OCI-M1 (cell line): ENCODE data around the gene CLCN5.

Experiments
- DNase-seq: peaks from one replicate; lab custom pipeline; 2025; lab: John Stamatoyannopoulos, UW

Gene CLCN5

DNA sequence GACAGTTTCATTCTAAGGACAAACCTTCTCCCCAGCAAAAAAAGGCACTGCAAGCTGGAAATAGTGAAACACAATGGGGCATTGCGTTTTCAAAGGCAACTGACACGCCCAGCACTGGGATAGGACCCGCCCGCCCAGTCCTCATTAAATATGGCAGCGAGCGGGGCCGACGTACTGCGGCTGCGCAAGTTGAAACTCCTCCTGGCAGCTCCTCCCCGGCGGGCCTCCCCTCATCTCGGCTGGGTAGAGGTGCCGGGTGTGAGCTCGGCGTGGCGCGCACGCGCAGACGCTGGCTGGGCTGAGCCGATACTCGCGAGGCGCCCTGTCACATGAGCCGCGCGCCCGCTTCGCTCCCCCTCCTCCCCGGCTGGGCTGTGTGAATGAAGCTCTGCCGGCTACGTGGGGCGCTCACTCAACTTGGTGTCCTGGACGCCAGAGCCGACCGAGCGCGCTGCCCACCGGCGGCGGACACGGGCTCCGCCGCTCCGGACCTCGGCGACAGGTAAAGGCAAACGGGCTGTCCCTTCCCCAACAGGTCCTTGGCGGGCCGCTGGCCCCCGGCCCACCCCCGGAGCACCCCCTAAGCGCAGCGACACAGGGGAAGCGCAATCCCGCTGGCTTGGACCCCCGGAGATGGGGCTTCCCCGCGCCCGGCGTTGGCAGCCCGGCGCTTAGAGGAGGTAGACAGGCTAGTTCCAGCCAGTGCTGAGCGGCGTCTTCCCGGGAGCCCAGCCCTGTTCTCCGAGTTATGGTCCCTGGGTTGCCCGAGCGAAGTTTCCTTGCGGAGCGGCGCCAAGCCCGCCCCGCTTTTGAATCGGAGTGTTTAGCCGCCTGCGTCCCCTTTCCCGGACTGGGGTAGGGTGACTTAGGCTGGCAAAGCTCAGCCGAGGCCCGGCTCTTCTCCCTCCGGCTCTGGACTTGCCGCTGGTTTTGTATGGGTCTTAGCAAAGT, at the start of gene CLCN5:
Gene CLCN5, plus strand, starts transcription at position 306 of the 951 bp plus-strand sequence. CDS start 2,703 bp downstream, outside the sequence.
- peak; percentile 97 for DNase-seq

DNA sequence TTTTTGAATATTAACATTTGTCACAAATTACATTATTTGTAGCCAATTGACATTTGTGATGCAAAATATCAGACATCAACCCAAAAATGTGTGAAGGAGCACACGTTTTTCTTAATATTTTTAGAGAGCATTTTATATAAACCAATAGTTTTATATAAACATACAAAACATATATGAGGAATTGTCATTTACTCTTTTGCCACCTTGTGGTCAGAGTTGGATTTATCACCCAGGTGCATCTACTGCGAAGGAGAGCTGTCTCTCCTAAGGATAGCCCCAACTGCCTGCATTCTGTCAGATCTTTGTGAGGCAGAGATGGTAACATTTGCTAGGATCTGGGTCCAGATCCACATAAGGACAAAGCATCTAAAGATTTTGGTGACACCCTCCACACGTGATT, 45.6 kb upstream of the CLCN5 start:
- peak; percentile 62 for DNase-seq

DNA sequence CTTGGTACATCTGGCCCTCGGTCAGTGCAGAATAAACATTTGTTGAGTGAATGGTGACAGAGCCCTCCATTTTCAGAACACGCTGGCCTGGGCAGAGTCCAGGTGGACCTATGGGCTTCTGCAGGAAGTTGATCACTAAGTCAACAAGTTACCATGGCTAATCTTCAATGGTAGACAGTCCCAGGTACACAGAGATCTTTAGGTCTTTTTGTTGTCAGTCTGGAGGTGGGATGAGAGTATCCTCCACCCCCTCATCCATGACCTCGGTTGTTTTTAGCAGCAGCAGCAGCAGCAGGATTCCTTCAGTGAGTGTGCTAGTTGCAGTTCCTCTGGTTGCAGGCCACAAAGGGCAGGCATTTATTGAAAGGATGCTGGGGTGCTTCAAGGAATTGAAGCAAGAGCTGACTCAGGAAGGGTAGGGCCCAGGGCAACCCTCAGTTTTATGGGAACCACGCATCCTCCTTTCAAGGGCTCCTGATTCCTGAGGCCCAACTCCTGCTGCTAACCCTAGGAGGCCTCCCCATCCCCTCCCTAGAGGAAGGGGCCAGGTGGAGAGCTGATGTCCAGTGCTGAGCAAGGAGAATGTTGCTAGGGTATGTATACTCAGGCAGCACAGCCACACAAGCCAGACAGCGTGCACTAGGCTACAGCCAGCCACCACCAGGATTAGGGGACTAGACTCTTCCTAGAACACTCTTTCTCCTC, 44.8 kb upstream of the CLCN5 start:
- DNase-seq, result no peak

DNA sequence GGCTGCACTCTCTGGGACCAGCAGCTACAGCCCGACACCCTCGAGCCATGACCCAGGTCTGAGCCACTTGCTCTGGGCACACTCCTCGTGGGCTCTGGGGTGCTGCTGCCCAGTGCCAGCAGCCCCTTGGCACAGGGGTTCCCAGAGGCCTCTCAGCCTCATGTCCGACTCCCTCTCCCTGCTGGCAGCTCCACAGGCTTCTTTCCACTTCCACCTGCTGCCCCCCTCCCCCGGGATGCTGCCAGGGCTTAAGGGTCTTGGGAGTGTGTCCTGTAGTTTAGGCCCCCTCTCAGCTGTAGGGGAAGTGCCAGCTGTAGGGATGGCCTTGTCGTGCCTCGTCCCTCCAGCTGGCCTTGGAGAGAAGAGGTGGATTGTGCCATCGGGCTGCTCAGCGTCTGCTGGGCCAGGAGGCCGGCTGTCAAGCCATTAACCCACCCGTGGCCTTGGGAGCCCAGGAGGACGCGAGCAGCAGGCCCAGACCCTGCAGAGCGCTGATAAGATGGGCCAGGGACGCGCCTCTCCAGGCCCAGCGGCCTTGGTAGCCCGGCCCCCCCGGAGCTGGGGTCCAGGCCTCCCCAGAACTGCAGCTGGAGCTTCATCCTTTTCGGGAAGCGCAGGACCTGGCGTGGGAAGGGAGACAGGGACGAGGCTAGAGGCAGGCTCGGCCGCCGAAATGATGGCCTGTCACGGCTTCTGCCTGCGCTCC, 44.1 kb upstream of the CLCN5 start:
- DNase-seq, result no peak

DNA sequence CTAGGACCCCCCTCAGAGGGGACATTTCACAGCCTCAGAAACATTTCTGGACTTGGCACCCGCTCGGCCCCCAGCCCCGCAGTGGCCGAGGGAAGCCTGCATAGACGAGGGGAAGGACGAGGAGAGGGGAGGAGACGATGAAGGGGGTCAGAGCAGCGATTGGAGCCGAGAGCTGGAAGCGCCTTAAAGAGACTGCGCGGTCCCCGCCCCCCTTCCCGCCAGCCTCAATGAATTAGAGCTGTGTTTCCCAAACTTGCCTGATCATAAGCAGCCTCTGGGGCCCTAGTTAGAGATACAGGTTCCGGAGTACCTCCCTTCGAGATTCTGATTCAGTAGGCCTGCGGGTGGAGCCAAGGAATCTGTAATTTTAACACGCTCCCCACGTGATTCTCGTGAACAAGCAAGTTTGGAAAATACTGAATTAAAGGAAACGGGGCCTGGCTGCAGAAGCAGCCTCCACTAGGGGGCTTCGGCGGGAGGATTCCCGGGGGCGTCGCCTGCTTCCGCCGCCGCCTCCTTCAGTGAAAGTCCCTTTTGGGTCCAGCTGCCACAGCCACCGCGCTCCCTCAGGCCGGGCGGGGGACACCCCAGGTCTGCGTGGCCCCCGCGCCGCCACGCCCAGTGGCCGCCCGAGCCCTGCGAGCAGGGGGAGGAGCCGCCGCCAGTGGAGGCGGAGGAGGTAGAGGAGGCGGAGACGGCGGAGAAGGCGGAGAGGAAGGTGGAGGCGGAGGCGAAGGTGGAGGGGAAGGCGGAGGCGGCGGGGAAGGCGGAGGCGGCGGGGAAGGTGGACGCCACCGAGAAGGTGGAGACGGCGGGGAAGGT, 43.4 kb upstream of the CLCN5 start, which contains the start of gene USP27X:
Gene USP27X, plus strand, starts transcription at position 651 of the 822 bp plus-strand sequence. CDS start 824 bp downstream, outside the sequence.
- peak; percentile 90 for DNase-seq

DNA sequence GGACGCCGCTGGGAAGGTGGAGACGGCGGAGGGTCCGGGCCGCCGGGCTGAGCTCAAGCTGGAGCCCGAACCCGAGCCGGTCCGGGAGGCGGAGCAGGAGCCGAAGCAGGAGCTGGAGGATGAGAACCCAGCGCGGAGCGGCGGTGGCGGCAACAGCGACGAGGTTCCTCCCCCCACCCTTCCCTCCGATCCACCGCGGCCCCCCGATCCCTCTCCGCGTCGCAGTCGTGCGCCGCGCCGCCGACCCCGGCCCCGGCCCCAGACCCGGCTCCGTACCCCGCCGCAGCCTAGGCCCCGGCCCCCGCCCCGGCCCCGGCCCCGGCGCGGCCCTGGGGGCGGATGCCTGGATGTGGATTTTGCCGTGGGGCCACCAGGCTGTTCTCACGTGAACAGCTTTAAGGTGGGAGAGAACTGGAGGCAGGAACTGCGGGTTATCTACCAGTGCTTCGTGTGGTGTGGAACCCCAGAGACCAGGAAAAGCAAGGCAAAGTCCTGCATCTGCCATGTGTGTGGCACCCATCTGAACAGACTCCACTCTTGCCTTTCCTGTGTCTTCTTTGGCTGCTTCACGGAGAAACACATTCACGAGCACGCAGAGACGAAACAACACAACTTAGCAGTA, 42.6 kb upstream of the CLCN5 start:
- DNase-seq, result no peak

DNA sequence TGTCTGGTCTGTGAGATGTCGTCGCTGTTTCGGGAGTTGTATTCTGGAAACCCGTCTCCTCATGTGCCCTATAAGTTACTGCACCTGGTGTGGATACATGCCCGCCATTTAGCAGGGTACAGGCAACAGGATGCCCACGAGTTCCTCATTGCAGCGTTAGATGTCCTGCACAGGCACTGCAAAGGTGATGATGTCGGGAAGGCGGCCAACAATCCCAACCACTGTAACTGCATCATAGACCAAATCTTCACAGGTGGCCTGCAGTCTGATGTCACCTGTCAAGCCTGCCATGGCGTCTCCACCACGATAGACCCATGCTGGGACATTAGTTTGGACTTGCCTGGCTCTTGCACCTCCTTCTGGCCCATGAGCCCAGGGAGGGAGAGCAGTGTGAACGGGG, 41.7 kb upstream of the CLCN5 start:
- no peak for DNase-seq

DNA sequence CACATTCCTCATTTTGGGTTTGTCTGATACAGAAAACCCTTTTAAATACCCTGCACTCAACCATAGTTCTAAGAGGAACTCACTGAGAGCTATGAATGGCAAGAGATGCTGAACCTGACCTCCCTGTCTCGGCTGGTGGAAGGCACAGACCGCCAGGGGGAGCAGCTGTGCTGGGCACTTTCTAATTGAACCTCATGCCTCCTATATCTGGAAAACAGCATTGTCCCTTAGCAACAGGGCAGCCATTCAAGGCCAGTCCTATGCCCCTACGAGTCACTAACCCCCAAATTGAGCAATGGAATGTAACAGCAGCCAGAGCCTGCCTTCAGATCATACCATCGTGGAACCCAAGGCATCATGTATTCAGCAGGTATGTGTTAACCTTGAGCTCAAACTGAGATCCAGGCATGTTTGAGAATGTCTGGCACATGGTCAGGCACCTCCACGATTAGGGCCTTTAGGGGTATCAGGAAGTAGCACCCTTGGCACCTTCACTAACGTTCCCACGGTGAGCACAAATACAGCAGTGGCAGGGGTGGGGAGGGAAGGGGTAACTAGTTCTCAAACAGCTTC, 38.0 kb upstream of the CLCN5 start:
- peak; percentile 84 for DNase-seq

DNA sequence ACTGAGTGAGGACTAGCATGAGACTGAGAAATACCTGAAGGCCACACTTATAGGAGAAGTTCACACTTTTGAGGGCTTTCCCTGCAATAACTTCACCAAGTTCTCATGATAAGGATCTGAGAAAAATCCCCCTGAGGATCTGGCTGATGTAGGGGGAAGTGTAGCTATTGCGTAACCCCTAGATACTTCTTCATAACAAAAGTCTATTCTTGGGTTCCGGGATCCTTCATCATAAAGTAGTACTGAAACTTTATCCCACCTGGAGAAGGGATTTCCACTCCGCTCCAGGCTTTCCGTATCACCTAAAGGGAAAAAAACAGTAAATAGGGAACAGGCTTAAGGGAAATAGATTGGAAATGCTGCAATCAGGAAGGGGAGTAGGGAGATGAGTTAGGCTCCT, 29.9 kb upstream of the CLCN5 start:
- peak; percentile 5 for DNase-seq

DNA sequence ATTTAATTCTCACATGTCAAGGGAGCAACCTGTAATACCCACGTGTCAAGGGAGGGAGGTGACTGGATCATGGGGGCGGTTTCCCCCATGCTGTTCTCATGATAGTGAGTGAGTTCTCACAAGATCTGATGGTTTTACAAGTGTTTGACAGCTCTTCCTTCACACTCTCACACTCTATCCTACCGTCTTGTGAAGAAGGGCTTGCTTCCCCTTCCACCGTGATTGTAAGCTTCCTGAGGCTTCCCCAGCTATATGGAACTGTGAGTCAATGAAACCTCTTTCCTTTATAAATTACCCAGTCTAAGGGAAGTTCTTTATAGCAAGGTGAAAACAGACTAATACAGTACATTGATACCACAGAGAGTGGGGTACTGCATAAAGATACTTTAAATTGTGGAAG, 25.4 kb upstream of the CLCN5 start:
- DNase-seq, result no peak

DNA sequence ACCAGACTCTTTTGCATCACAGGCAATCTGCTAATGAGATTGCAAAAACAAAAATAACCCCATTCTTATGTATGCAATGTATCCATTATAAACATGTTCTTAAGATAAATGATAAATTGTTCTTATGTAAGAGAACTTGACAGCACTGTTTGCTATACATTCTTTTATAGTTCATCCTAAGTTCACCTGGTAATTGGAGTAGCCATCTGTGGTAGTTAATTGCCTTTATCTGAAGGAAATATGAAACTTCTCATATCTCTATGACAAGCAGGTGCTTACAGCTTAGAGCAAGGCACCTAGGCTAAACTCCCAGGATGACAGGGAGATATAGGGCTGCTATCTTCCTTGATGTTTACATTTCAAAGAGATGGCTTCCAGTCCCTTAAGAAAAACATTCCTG, 21.3 kb upstream of the CLCN5 start:
- DNase-seq, result no peak

DNA sequence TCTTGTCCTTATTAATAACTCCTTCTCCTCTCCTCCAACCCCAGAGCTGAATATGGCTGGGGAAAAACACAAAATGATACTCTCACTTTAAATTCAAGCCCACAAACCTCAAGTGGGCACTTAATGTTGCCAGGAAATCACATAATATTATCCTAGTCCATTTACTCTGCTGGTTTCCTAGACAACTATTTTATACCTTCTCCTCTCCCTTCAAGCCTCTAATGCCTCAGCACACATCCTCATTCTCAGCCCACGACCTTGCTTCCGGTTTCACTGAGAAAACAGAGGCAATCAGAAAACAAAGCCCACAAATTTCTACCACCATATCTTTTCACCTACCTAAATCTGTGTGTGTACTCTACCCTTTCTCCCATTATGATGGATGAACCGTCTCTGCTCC, 12.1 kb upstream of the CLCN5 start:
- no peak for DNase-seq

DNA sequence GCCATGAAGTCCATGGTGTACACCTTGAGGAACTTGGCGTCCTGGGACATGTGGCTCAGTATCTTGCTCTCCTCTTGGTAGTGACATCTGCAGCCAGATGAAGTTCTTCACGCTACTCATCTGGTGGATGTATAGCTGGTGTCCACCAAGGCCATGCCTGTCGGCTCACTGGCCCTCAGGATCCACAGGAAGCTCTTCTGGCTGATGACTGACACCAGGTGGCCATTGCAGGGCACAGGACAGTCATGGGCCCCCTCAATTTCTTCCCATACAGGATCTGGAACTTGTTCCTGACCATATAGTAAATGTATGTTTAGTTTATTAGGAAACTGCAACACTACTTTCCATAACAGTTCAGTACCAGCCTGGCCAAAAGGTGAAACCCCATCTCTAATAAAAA, 10.3 kb upstream of the CLCN5 start:
- DNase-seq, result no peak

DNA sequence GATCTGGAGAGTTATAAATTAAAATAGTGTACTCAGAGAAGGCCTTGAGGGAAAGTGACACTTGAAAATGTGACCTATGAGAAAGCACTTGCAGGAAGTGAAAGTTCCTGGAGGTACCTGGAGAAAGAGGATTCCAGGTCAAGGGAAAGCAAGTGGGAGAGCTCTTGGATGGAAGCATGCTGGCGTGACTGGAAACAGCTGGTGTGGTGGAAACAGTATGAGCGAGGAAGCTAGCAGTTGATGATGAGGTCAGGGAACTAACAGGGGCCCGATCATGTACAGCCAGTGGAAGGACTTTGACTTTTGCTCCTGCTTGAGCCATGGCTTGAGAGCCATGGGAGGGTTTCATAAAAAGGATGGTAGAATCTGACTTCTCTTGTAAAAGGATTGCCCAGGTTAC, 9.5 kb upstream of the CLCN5 start:
- DNase-seq, result no peak

DNA sequence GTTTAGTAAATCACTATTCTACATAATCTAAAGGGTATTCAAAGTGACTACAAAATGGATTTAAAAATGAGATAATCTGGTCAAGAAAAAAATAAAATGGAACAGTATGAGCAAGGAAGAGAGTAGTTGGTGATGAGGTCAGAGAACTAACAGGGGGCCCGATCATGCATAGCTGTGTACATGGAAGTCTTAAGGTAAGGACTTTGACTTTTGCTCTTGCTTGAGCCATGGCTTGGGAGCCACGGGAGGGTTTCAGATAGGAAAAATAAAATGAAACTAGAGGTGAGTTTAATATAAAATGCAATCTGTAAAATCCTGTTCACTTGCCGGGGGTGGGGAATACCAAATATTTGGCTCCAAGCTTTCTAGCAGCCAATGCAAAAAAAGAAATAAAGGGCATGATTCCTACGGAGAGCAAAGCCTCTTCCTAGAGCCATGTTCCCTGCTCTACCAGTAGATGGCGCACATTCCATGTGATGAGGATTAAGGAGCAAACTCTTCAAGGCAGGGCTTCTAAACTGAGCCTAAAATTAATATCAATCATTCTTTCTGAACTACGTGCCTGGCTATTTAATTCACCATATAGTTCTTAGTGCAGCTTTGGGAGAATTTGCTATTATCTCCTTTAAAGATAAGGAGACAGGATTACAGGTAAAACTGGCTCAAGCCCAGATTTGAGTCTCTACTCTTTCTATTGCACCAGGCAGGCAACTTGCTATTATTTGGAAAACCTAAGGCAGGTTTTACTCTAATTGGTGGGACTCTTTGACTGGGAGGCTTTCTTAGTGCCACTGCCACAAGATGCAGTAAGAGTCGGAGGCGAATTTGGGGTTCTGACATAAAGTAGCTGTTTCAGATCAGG, 6.8 kb upstream of the CLCN5 start:
- DNase-seq, result peak; percentile 65

DNA sequence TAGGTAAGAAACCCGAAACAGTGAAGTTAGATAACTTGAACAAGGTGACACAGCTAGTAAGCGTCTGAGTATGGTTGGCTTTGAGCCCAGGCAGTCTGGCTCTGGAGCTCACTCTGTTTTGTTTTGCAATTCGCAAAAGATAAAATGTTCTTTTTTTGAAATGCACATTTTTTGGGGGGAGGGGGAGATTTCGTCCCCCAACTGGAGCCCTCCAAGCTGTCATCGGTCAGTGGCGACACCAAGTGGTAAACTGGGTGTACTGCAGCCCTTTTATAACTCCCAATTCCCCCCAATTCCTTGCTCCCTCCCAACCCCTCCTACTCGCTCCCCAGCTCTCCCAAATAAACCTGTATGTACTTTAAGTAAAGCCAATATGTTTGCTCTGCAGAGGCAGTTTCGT, 2.8 kb upstream of the CLCN5 start:
- peak; percentile 56 for DNase-seq

DNA sequence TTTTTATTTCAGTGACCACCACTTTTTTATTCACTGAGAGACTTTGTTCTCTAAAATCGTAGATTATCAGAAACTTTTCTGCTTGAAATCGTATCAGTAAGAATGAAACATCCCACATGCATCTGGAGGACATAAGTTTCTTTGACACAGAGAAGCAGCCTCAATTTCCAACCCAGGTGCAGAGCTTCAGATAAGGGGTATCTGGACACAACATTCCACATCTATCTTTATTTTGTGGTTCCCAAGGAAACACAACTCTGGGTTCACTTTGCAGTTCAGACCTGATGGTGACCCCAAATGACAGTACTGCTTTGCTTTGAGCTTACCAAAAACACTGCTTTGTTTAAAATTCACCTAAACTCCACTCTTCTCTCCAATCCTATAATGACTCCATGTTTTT, 1.3 kb upstream of the CLCN5 start:
- peak; percentile 53 for DNase-seq

DNA sequence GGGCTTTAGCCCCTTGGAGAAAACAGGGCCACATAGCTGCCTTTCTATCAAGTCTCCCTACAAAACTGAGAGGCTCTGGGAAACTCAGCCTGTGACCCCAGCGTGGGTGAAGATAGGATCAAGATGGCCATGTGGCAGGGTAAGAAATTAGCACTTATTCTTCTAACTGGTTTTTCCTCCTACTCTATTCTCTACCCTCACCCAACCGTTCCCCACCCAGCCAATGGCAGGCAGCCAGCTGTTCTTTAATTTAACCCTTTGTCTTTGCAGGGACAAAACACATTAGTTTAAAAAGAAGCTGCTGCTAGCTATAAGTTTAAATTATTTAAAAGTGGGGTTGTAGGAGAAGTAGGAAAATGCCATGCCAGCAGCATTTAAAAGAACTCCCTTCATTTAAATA, 2.8 kb downstream of the CLCN5 start:
- peak; percentile 51 for DNase-seq

DNA sequence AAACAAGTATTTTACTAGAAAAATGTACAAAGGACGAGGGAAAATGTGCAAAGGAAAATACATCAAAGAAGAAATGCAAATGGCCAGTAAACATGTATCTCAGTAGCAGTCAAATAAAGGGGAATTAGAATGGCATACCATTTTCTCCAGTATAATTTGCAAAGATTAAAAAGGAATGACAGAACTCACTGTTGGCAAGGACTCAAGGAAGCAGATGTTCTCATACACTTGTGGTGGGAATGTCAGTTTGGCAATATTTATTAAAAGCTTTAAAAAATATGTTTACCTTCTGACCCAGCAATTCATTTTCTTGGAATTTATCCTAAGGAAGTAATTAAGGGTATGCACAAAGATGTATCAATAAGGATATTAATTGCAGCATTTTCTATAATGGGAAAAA, 7.6 kb downstream of the CLCN5 start:
- no peak for DNase-seq

DNA sequence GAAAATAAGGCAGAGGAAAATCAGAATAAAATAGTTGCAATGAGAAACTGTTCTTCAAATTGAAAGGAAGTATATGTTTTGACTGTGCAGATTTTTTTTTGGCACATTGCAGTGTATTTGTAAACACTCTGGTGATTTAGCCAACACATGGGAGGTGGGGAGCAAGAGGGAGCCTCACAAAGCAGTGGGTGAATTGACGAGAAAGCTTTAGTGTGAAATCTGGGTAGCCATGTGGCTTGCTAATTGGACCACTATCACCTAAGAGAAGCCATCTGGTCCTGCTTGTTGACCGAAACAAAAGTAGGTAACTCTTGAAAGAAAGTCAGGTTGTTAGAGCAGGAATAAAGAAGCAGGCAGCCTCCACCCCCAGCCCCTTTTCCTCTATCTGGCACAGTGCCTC, 10.4 kb downstream of the CLCN5 start:
- no peak for DNase-seq
